HG03066 (cell line): ENCODE results near the gene FES.
"Not testable (repeated sequence)": the region's sequence is repeated elsewhere in the genome, so short reads cannot be mapped to it uniquely, and the experiment has no call there.

Source experiments
- ATAC-seq: cut with Tn5 transposase; IDR thresholded peaks from one replicate; pipeline ENCODE4 v1.9.1; 2021; ENCODE audit warnings: low read depth; ENCODE audit not compliant: unreplicated experiment

FES gene

GRCh38 chr15:90924375-90924774 lies 40.1 kb downstream of the FES start:
- peak; percentile 58 for ATAC-seq

- ATAC-seq = not testable (repeated sequence)
Measured at GRCh38 chr15:90926766-90927165, 42.5 kb downstream of the FES start.

GRCh38 chr15:90928106-90928505 lies 43.8 kb downstream of the FES start:
- ATAC-seq = not testable (repeated sequence)

GRCh38 chr15:90929246-90930019 lies 45.1 kb downstream of the FES start:
- no peak for ATAC-seq

GRCh38 chr15:90930861-90931574 lies 46.7 kb downstream of the FES start:
- ATAC-seq = no peak

GRCh38 chr15:90931575-90931827 lies 47.2 kb downstream of the FES start:
- no peak for ATAC-seq

- peak; percentile 52 for ATAC-seq
Measured at GRCh38 chr15:90931828-90932659, 47.7 kb downstream of the FES start, which contains the start of gene HDDC3. TSS of gene HDDC3 (minus strand) at chr15:90932549. CDS start at chr15:90932540, 9 bp downstream.

- no peak for ATAC-seq
Measured at GRCh38 chr15:90932660-90932991, 48.3 kb downstream of the FES start.

GRCh38 chr15:90933301-90933700 lies 49.0 kb downstream of the FES start:
- no peak for ATAC-seq

GRCh38 chr15:90934256-90934948 lies 50.1 kb downstream of the FES start:
- ATAC-seq = peak; percentile 31

GRCh38 chr15:90934949-90935751 lies 50.8 kb downstream of the FES start, which contains the start of gene UNC45A:
TSS of gene UNC45A (plus strand) at chr15:90935285. CDS start at chr15:90935325, 40 bp downstream.
- ATAC-seq = peak; percentile 65

GRCh38 chr15:90936823-90937222 lies 52.5 kb downstream of the FES start:
- ATAC-seq = no peak

GRCh38 chr15:90938261-90938660 lies 54.0 kb downstream of the FES start:
- no peak for ATAC-seq

GRCh38 chr15:90939756-90940155 lies 55.5 kb downstream of the FES start:
- ATAC-seq = no peak

- ATAC-seq = no peak
Measured at GRCh38 chr15:90941038-90941437, 56.7 kb downstream of the FES start.

- no peak for ATAC-seq
Measured at GRCh38 chr15:90942354-90943120, 58.2 kb downstream of the FES start.

- ATAC-seq = no peak
Measured at GRCh38 chr15:90945091-90945490, 60.8 kb downstream of the FES start.
